Activated CD8-positive, alpha-beta memory T cell treated with anti-CD3 and anti-CD28 coated beads for 24 hours (primary cell): Measurements from ENCODE around the gene ECHDC1.
"Not testable (repeated sequence)": the region's sequence is repeated elsewhere in the genome, so short reads cannot be mapped to it uniquely, and the experiment has no call there.

Experiments
- DNase-seq: peaks from one replicate; pipeline ENCODE4 v3.0.0-alpha.2; 2020

ECHDC1 gene

DNA sequence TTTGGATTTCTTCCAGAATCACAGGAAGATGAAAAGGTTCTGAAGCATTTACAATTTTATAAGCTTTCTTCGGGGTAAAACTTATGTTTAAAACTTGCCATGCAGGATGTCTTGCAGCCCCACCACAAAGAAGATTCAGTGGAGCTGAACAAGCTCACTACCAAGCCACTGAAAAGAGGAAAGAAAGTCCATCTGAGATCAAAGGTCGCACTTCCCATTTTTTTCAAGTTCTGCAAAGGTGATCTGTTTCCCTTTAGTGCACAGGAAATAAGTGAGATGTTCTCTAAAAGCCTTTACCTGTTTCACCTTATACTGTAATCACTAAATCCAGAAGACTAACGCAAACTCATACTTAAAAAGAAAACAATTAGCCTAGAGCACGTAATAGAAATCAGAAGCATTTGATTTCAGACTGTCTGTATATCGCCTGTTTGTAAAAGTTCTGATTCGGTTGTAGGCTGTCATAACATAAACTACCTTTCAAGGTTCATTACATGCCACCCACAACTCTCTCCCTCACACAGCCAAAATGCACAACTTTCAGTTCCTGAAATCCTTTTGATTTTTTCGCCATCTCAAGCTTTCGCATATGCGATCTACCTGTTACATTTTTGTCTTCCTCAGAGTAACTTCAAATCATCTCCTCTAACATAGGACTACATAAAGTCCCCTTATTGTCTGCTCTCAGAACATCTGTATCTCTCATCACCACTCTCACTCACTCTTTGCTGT is 1.8 kb downstream of the ECHDC1 start:
- no peak for DNase-seq

GRCh38 chr6:127340171-127340570 is 3.2 kb downstream of the ECHDC1 start:
- no peak for DNase-seq

- no peak for DNase-seq
These were observed 4.5 kb downstream of the ECHDC1 start for GRCh38 chr6:127338936-127339335.

- DNase-seq = no peak
These were observed 10.9 kb downstream of the ECHDC1 start for GRCh38 chr6:127332383-127332961.

DNA sequence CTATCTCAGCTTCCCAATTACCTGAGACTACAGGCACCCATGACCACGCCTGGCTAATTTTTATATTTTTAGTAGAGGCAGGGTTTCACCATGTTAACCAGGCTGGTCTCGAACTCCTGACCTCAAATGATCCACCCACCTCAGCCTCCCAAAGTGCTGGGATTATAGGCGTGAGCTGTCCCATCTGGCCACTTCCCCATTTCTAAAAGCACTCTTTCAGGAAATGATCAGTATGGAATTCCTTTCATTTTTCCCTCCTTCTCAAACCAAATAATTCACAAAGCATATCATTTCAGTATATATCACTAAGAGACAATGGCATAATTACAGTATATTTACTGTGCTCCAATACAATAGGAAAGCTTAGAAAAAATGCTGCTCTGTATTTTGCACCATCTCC is 12.2 kb downstream of the ECHDC1 start:
- DNase-seq = not testable (repeated sequence)

GRCh38 chr6:127328043-127328609 is 15.3 kb downstream of the ECHDC1 start:
- no peak for DNase-seq

DNA sequence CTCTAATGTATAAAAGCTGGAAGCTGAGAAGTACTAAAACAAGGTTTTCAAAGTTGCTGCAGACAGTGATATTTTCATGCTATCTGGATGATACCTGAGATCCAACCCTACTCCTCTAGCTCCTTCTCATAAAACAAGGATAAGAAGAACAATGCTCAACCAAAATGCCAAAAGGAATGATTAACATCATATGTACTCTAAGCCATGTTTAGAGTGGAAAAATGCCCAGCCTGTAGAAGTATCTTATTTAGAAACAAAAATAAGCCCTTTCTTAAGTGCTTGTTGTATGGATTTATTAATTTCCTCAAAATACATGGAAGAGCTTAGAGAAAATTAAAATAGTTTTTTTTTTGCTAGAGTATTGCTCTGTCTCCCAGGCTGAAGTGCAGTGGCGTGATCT is 23.7 kb downstream of the ECHDC1 start:
- no peak for DNase-seq

- no peak for DNase-seq
These were observed 25.9 kb downstream of the ECHDC1 start for GRCh38 chr6:127317388-127318128.

DNA sequence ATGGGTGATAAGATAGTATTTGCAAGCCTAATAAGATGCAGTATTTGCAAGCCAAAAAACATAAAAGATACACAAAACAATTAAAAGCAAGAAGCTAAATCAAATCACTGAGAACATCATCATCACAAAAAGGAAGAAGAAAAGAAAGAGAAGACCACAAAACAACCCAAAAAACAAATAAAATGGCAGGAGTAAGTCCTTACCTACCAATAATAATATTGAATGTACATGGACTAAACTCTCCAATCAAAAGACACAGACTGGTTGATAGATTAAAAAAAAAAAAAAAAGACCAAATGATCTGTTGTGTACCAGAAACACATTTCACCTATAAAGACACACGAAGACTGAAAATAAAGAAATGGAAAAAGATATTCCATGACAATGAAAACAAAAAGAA is 37.7 kb downstream of the ECHDC1 start:
- no peak for DNase-seq

DNA sequence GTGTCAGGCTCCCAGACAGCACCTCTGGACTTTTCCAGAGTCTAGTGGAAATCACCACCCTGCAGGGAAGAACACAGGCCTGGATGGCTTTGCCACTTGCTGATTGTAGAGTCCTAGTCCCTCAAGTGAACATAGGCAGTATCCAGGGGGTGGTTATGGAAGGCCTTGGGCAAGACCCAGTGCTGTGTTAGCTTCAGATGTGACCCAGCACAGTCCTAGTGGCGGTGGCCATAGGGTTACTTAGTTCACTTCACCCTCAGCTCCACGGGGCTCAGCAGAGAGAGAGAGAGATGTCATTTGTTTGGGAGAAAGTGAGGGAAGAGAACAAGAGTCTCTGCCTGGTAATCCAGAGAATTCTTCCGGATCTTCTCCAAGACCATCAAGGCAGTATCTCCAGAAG is 39.5 kb downstream of the ECHDC1 start:
- no peak for DNase-seq

- no peak for DNase-seq
These were observed 40.4 kb downstream of the ECHDC1 start for GRCh38 chr6:127302728-127303660.

GRCh38 chr6:127301199-127301700 is 42.2 kb downstream of the ECHDC1 start:
- DNase-seq = no peak

DNA sequence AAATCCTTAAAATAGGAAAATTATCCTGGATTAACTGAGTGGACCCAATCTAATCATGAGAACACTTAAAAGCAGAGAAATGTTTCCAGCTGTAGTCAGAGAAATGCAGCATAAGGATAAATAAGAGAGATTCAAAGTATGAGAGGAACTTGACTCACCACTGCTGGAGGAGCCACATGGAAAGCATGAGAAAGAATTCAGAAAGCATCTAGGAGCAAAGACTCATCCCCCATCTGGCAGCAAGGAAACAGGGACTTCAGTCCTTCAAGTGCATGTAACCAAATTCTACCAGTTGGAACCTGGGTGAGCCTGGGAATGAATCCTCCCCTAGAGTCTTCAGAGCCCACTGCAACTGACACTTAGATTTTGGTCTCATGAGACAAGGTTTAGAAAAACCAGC is 43.0 kb downstream of the ECHDC1 start:
- DNase-seq = no peak

DNA sequence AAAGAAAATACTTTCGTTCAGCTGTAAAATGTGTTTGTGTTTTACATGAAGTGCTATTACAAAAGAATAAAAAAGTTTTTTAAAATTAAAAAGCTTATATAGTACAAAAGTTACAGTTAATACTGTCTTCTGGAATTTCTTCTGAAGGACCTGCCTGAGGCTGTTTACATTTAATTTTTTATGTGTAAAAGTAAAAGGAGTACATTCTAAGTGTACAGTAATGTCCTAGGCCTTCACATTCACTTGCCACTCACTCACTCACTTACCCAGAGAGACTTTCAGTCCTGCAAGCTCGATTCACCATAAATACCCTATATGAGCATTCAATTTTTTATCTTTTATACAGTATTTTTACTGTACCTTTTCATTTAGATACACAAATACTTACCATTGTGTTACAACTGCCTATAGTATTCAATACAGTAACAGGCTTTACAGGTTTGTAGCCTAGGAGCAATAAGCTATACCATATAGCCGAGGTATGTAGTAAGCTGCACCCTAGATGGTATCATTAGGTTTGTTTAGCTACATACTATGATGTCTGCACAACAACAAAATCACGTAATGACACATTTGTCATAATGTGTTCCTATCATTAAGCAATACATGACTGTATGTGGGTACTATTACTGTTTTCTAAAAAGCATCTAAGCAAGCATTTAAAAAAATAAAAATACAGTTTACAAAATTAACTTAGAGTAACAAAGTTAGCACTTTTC is 43.7 kb downstream of the ECHDC1 start:
- no peak for DNase-seq

DNA sequence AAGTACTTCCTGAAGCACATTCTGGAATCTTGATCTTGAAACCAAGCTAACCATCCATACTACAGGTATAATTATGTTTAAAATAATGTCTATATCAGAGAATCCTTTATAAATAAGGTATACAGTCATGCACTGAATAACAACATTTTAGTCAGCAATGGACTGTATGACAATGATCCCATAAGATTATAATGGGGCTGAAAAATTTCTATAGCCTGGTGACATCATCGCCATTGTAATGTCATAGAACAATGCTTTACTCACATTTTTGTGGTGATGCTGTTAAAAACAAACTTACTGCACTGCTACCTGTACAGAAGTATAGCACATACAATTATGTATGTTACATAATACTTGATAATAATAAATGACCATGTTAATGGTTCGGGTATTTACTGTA is 44.9 kb downstream of the ECHDC1 start:
- DNase-seq = no peak

GRCh38 chr6:127297502-127298070 is 45.8 kb downstream of the ECHDC1 start:
- DNase-seq = no peak

GRCh38 chr6:127291495-127291894 is 51.9 kb downstream of the ECHDC1 start:
- DNase-seq = no peak

DNA sequence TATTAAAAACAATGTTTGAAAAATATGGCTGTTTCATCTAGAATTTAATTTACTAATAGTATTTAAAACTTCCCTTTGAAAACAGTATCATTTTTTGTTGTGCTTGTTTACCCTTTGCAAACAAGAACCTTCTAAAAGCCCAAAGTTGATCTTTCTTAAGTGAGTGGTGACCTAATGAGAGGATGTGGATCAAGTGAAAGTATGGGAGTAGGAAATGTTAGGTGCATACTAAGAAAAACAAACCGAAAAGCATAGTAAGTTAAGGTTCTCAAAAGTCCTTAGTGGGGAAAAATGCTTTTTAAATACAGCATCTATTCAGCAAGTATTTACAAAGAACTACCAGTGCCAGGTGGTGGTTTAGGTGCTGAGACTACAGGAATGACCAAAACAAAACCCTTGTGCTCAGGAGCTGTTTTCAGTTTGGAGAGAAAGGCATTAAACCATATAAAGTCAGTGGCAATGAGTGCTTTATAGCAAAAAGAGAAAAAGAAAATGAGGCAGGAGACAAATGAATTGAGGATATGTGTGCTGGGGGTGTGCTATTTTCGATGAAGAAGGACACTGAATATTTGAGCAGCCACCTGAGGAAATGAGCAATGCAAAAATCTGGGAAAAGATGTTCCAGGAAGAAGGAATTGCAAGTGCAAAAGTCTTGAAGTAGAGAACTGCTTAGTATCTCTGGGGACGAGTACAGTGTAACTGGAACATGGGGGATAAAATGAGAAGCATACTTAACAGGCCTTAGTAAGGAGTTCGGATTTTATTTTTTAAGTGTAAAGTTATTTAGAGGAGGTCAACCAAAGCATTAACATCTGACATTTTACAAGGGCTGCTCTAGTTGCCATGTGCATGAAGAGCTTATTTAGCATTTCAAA is 52.8 kb downstream of the ECHDC1 start:
- no peak for DNase-seq

DNA sequence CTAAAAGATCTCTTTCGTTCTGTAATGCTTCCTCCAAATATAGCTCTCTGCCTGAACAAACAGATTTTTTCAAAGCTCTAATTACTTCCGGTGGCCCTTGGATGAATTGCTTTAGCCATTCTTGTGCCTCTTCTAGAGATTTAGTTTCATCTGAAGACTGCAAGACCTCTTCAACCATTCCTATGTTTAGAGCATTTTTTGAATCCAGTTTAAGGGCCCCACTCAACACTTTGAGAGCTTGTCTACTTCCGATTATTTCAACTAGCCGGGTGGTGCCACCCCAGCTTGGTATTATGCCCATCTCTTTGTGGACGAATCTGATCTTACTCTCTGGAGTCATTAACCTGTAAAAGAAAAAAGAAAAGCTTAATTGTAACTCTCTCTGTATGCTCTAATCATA is 53.5 kb downstream of the ECHDC1 start:
- no peak for DNase-seq

- DNase-seq = no peak
These were observed 54.7 kb downstream of the ECHDC1 start for GRCh38 chr6:127288705-127289104.
